GM12878 (cell line): ENCODE results near the gene NUP85. TPM values are rescaled to one million over a fixed set of nuclear protein-coding genes. Genes with fewer than 3 reads are reported as not detected.

Experiments
- ATAC-seq: fragments of 200-7000 bp; cut with Tn5 transposase; 3 replicates; pipeline ENCODE4 v1.9.1; 2020; ENCODE audit warnings: mild to moderate bottlenecking, moderate library complexity
- BruUV-seq: library from RNA; stranded (reverse); fragments of 400-500 nt; replicated peaks from 2 replicates; lab custom pipeline; 2021; lab: Mats Ljungman, UMichigan
- CTCF ChIA-PET: fragments of 300-600 bp; sonication (Branson Sonifier 250); formaldehyde crosslinking; extraction: SDS; loops from one replicate; lab custom pipeline; 2021; ENCODE audit warnings: inconsistent platforms; lab: Yijun Ruan, JAX
- POLR2A ChIA-PET: fragments of 350-600 bp; formaldehyde crosslinking; extraction: SDS; loops from one replicate; lab custom pipeline; 2021; ENCODE audit warnings: inconsistent platforms; lab: Charles Lee
- RAD21 ChIA-PET: fragments of 300-600 bp; sonication (Branson Sonifier 250); formaldehyde crosslinking; loops from one replicate; lab custom pipeline; 2023; ENCODE audit warnings: antibody characterized with exemption; ENCODE audit not compliant: unreplicated experiment; lab: Charles Lee
- SMC1A ChIA-PET: fragments of 300-600 bp; sonication (Branson Sonifier 250); formaldehyde crosslinking; loops from one replicate; lab custom pipeline; 2023; ENCODE audit not compliant: unreplicated experiment, uncharacterized antibody; lab: Charles Lee
- DNase-seq: peaks from one replicate; pipeline ENCODE4 v3.0.0-alpha.2; 2011; ENCODE audit warnings: low read depth, low spot score
- FAIRE-seq: peaks from 3 replicates; lab custom pipeline; 2011; peaks lifted over from hg19 to GRCh38; lab: Jason Lieb, UNC
- H2AFZ ChIP-seq: 2 replicates; pipeline ENCODE4 v1.6.0; 2011; ENCODE audit warnings: low read depth, low read length, control low read depth; ENCODE audit not compliant: control insufficient read depth
- H3K27ac ChIP-seq: 2 replicates; pipeline ENCODE4 v1.5.1; 2011; ENCODE audit warnings: control low read depth; ENCODE audit not compliant: control insufficient read depth, insufficient read depth
- H3K27me3 ChIP-seq, 2 experiments: replicated peaks in 1 of 2; 2 replicates each; pipeline versions ENCODE4 v1.6.0 to v1.6.1; 2011; ENCODE audit warnings: low read length in 1 of 2; ENCODE audit not compliant: control insufficient read depth in 2 of 2, insufficient read depth in 2 of 2
- H3K36me3 ChIP-seq, 2 experiments: 2 replicates each; pipeline ENCODE4 v1.5.1; 2011; ENCODE audit warnings: low read length in 1 of 2; ENCODE audit not compliant: control insufficient read depth in 2 of 2, insufficient read depth in 2 of 2
- H3K4me1 ChIP-seq: 2 replicates; pipeline ENCODE4 v1.6.1; 2011; ENCODE audit warnings: mild to moderate bottlenecking, low read length, moderate library complexity, mixed read lengths; ENCODE audit not compliant: control insufficient read depth, insufficient read depth
- H3K4me2 ChIP-seq: 2 replicates; pipeline ENCODE4 v1.6.0; 2011; ENCODE audit warnings: control low read depth; ENCODE audit not compliant: control insufficient read depth, insufficient read depth
- H3K4me3 ChIP-seq: fragments of 200-600 bp; sonication (generic); 2 replicates; pipeline ENCODE4 v1.5.1; 2016
- H3K79me2 ChIP-seq: 2 replicates; pipeline ENCODE4 v1.6.0; 2011; ENCODE audit warnings: low read length; ENCODE audit not compliant: control insufficient read depth, insufficient read depth
- H3K9ac ChIP-seq: 2 replicates; pipeline ENCODE4 v1.8.0; 2011; ENCODE audit warnings: low read length, control low read depth, mixed read lengths; ENCODE audit not compliant: control insufficient read depth, insufficient read depth
- H3K9me3 ChIP-seq: replicated peaks from 3 replicates; pipeline ENCODE4 v1.5.1; 2011; ENCODE audit warnings: mild to moderate bottlenecking, low read length; ENCODE audit not compliant: control insufficient read depth, insufficient read depth
- H4K20me1 ChIP-seq: 2 replicates; pipeline ENCODE4 v1.6.0; 2011; ENCODE audit not compliant: control insufficient read depth, insufficient read depth
- BHLHE40 ChIP-seq, 2 experiments: fragments of 450-650 bp in 1 of 2; IDR thresholded peaks; 2 replicates each; pipeline ENCODE4 v1.6.1; 2011 to 2017; ENCODE audit warnings: low read depth in 2 of 2, borderline replicate concordance in 1 of 2, improper control_type of control experiment in 1 of 2, low read length in 1 of 2, mild to moderate bottlenecking in 1 of 2
- DPF2 ChIP-seq: fragments of 450-650 bp; IDR thresholded peaks from 2 replicates; pipeline ENCODE4 v1.6.1; 2017; ENCODE audit warnings: mild to moderate bottlenecking
- HCFC1 ChIP-seq: fragments of 150-350 bp; IDR thresholded peaks from 2 replicates; pipeline ENCODE4 v1.6.1; 2014; ENCODE audit warnings: low read length
- HDGF ChIP-seq: fragments of 450-650 bp; IDR thresholded peaks from 2 replicates; pipeline ENCODE4 v1.6.1; 2016; ENCODE audit warnings: antibody characterized with exemption
- KLF5 ChIP-seq: fragments of 450-650 bp; IDR thresholded peaks from 2 replicates; pipeline ENCODE4 v1.6.1; 2014; ENCODE audit warnings: mild to moderate bottlenecking; ENCODE audit not compliant: partially characterized antibody
- MEF2A ChIP-seq: IDR thresholded peaks from 2 replicates; pipeline ENCODE4 v1.6.1; 2011; ENCODE audit warnings: low read depth, mild to moderate bottlenecking, low read length, moderate library complexity; ENCODE audit not compliant: insufficient read depth
- NFYA ChIP-seq: IDR thresholded peaks from 2 replicates; pipeline ENCODE4 v1.6.1; 2011; ENCODE audit warnings: low read depth, mild to moderate bottlenecking, low read length, improper control_type of control experiment, borderline replicate concordance
- PML ChIP-seq: IDR thresholded peaks from 2 replicates; pipeline ENCODE4 v1.6.1; 2012; ENCODE audit warnings: low read length, inconsistent platforms
- RUNX3 ChIP-seq: IDR thresholded peaks from 2 replicates; pipeline ENCODE4 v1.6.1; 2012; ENCODE audit warnings: low read length, inconsistent platforms
- STAT3 ChIP-seq: IDR thresholded peaks from 2 replicates; pipeline ENCODE4 v1.6.1; 2011; ENCODE audit warnings: low read depth, low read length, improper control_type of control experiment
- ZNF622 ChIP-seq: fragments of 450-650 bp; IDR thresholded peaks from 2 replicates; pipeline ENCODE4 v1.6.1; 2017; ENCODE audit warnings: mild to moderate bottlenecking, inconsistent platforms
- WGBS: methylation state at CpG from one replicate; pipeline ENCODE4 v1.1.6; 2016; ENCODE audit warnings: low lambda C conversion rate; ENCODE audit not compliant: insufficient replicate concordance, insufficient coverage; ENCODE audit errors: missing lambda C conversion rate; 5-methylcytosine and 5-hydroxymethylcytosine counted together
- in situ Hi-C: fragments of 300-500 bp; cut with MboI; formaldehyde crosslinking; loops from 9 replicates; pipeline ENCODE4 v1.14.3; 2018; ENCODE audit warnings: mixed read lengths
- intact Hi-C: fragments of 100-400 bp; cut with micrococcal nuclease; formaldehyde crosslinking; loops from one replicate; pipeline ENCODE4 v1.14.2; 2022; ENCODE audit not compliant: unreplicated experiment
- polyA plus RNA-seq, 11 experiments: library from polyadenylated mRNA; depleted of rRNA in 4 of 11; unstranded in 6 of 11; stranded (reverse) in 5 of 11; fragments of >200 nt; fragmentation: Nextera tagmentation in 4 of 11; fragmentation: Illumina TruSeq in 1 of 11; extraction: Ambion mirVana in 4 of 11; extraction: Trizol in 1 of 11; gene quantifications; 1 replicate in 1 of 11; 2 replicates in 10 of 11; pipeline versions ENCODE4 v1.2.1 to v1.2.3, GENCODE V29; 2011 to 2016; ENCODE audit warnings: inconsistent platforms in 2 of 11, missing spikeins in 2 of 11, low read depth in 1 of 11
- total RNA-seq, 4 experiments: library from RNA; depleted of rRNA in 3 of 4; stranded (reverse); fragments of >200 nt in 3 of 4; fragmentation: Illumina TruSeq in 1 of 4; extraction: Trizol in 1 of 4; gene quantifications; 2 replicates each; pipeline versions ENCODE4 v1.2.1 to v1.2.3, GENCODE V29; 2013 to 2021
- TF ChIP-seq, protein P1 (sequence below): fragments of 450-650 bp; conservative IDR thresholded peaks from 2 replicates; pipeline ENCODE4 v1.6.1; 2017; ENCODE audit warnings: mild to moderate bottlenecking, moderate library complexity
- TF ChIP-seq, protein P2 (sequence below): fragments of 450-650 bp; IDR thresholded peaks from 2 replicates; pipeline ENCODE4 v1.6.1; 2016; ENCODE audit warnings: mild to moderate bottlenecking

NUP85 gene
- total and polyA plus RNA-seq, 10 of the 15 experiments (the other 5 are each of a cell fraction or from before 2014, with no cell fraction given), result 54.0 to 135 (median 95.4) TPM

DNA sequence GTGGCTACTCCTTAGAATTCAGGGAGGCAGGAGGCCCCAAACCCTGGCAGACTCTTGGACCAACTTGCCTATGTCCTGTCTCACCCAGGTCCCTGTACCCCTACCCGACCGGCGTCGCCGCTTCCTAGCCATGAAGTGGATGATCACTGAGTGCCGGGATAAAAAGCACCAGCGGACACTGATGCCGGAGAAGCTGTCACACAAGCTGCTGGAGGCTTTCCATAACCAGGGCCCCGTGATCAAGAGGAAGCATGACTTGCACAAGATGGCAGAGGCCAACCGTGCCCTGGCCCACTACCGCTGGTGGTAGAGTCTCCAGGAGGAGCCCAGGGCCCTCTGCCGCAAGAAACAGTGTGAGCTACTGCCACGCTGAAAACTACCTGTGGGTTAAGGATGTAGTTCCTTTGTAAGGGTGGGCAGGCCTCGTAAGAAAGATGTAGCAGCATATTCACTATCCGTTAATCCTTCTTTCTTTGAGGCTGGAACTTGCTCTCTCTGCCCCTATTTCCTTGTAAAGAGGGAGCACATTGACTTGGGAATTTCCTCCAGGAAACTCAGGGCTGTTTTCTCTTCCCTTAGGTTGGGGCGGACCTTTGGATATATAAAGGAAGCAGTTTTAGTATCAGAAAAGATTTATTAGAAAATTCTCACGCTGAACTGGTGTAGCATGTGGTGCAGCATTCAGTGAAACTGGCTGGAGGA is 60.3 kb downstream of the NUP85 start:
- DNase-seq, result no peak
- H3K4me1 ChIP-seq, result peaks cover 10% of the 10 kb centered on the region
- H3K9ac ChIP-seq, result no peak overlapping the region
- H4K20me1 ChIP-seq, result no peaks in the 10 kb centered on the region
- H3K4me2 ChIP-seq, result no peak overlapping the region
- peaks cover 12 to 14% of the 10 kb centered on the region in 2 experiments for H3K36me3 ChIP-seq
- no peaks in the 10 kb centered on the region for H3K27me3 ChIP-seq
- ChIA-PET POLR2A (no interaction called here), SMC1A (no interaction called here), RAD21 (no interaction called here), CTCF (no interaction called here)
- H2AFZ ChIP-seq, result no peak overlapping the region
- no peaks in the 10 kb centered on the region for H3K9me3 ChIP-seq
- H3K79me2 ChIP-seq, result peaks cover 41% of the 10 kb centered on the region
- ATAC-seq, result no peak
- no TSS peak for BruUV-seq
- no peak overlapping the region for H3K4me3 ChIP-seq
- 93% methylated on average over 17 of the region's 17 CpGs for WGBS
- no peak overlapping the region for H3K27ac ChIP-seq
- TF ChIP-seq, protein P1, sequence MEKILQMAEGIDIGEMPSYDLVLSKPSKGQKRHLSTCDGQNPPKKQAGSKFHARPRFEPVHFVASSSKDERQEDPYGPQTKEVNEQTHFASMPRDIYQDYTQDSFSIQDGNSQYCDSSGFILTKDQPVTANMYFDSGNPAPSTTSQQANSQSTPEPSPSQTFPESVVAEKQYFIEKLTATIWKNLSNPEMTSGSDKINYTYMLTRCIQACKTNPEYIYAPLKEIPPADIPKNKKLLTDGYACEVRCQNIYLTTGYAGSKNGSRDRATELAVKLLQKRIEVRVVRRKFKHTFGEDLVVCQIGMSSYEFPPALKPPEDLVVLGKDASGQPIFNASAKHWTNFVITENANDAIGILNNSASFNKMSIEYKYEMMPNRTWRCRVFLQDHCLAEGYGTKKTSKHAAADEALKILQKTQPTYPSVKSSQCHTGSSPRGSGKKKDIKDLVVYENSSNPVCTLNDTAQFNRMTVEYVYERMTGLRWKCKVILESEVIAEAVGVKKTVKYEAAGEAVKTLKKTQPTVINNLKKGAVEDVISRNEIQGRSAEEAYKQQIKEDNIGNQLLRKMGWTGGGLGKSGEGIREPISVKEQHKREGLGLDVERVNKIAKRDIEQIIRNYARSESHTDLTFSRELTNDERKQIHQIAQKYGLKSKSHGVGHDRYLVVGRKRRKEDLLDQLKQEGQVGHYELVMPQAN, result no peak
- TF ChIP-seq BHLHE40 (IDR thresholded peaks at IDR 0.05; ENCODE audit: borderline replicate concordance in 1 of 2, low read depth in 2 of 2, low read length in 1 of 2) (no peak), RUNX3 (no peak), KLF5 (no peak), ZNF622 (no peak), NFYA (no peak), HDGF (no peak), STAT3 (no peak), DPF2 (no peak), MEF2A (no peak), HCFC1 (no peak), PML (no peak)
- TF ChIP-seq, protein P2, sequence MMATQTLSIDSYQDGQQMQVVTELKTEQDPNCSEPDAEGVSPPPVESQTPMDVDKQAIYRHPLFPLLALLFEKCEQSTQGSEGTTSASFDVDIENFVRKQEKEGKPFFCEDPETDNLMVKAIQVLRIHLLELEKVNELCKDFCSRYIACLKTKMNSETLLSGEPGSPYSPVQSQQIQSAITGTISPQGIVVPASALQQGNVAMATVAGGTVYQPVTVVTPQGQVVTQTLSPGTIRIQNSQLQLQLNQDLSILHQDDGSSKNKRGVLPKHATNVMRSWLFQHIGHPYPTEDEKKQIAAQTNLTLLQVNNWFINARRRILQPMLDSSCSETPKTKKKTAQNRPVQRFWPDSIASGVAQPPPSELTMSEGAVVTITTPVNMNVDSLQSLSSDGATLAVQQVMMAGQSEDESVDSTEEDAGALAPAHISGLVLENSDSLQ, result no peak
- intact Hi-C loops (loop anchor here (10.0 kb wide), 1 partner anchor 249 kb away; the partner anchor contains the start of genes CASKIN2 and TSEN54), in situ Hi-C loops (no loop called here)
- no peak for FAIRE-seq
